Loucy (cell line): ENCODE results near the gene ACAD11.

Experiments used
- H2AFZ ChIP-seq: fragments of 200-600 bp; sonication (generic); 2 replicates; pipeline ENCODE4 v1.6.0; 2016; ENCODE audit warnings: antibody characterized with exemption, mild to moderate bottlenecking, low read length, moderate library complexity
- H3F3A ChIP-seq: fragments of 200-600 bp; 2 replicates; pipeline ENCODE4 v1.6.0; 2016; ENCODE audit warnings: antibody characterized with exemption, low read depth, mild to moderate bottlenecking
- H3K27me3 ChIP-seq: fragments of 200-600 bp; sonication (generic); 2 replicates; pipeline ENCODE4 v1.6.1; 2014; ENCODE audit warnings: low read length, mild to moderate bottlenecking; ENCODE audit not compliant: insufficient read depth, poor library complexity, severe bottlenecking
- H3K36me3 ChIP-seq: fragments of 200-600 bp; sonication (generic); 2 replicates; pipeline ENCODE4 v1.6.1; 2016; ENCODE audit warnings: low read length; ENCODE audit not compliant: insufficient read depth
- H3K4me1 ChIP-seq: fragments of 200-600 bp; sonication (generic); 2 replicates; pipeline ENCODE4 v1.5.1; 2014; ENCODE audit warnings: low read length, mild to moderate bottlenecking; ENCODE audit not compliant: insufficient read depth, poor library complexity, severe bottlenecking
- H3K4me2 ChIP-seq: fragments of 200-600 bp; sonication (generic); 2 replicates; pipeline ENCODE4 v1.6.0; 2014; ENCODE audit warnings: antibody characterized with exemption, low read length, low read depth, mild to moderate bottlenecking; ENCODE audit not compliant: poor library complexity, severe bottlenecking
- H3K4me3 ChIP-seq: fragments of 200-600 bp; sonication (generic); 2 replicates; pipeline ENCODE4 v1.5.1; 2014; ENCODE audit warnings: low read length, mild to moderate bottlenecking, mixed read lengths; ENCODE audit not compliant: poor library complexity, severe bottlenecking
- H3K79me2 ChIP-seq: fragments of 200-600 bp; sonication (generic); 2 replicates; pipeline ENCODE4 v1.6.1; 2014; ENCODE audit warnings: low read length; ENCODE audit not compliant: insufficient read depth
- H3K9ac ChIP-seq: fragments of 200-600 bp; sonication (generic); 2 replicates; pipeline ENCODE4 v1.6.0; 2014; ENCODE audit warnings: mild to moderate bottlenecking, low read depth, low read length, moderate library complexity; ENCODE audit not compliant: poor library complexity, severe bottlenecking
- H3K9me2 ChIP-seq: fragments of 200-600 bp; sonication (generic); replicated peaks from 2 replicates; pipeline ENCODE4 v1.6.1; 2016; ENCODE audit warnings: low read depth, low read length, mixed read lengths
- H3K9me3 ChIP-seq: fragments of 200-600 bp; sonication (generic); 2 replicates; pipeline ENCODE4 v1.6.1; 2014; ENCODE audit warnings: mild to moderate bottlenecking, antibody characterized with exemption, low read length, low read depth; ENCODE audit not compliant: insufficient read depth
- H4K20me1 ChIP-seq: fragments of 200-600 bp; sonication (generic); 2 replicates; pipeline ENCODE4 v1.6.0; 2014; ENCODE audit warnings: antibody characterized with exemption, low read length, mild to moderate bottlenecking; ENCODE audit not compliant: insufficient read depth, poor library complexity, severe bottlenecking
- CTCF ChIP-seq: fragments of 200-600 bp; sonication (generic); conservative IDR thresholded peaks from 2 replicates; pipeline ENCODE4 v1.5.1; 2014; ENCODE audit warnings: mild to moderate bottlenecking, antibody characterized with exemption, low read length
- EZH2phosphoT487 ChIP-seq: fragments of 200-600 bp; IDR thresholded peaks from 2 replicates; pipeline ENCODE4 v1.6.1; 2018; ENCODE audit warnings: antibody characterized with exemption, mild to moderate bottlenecking, moderate library complexity, borderline replicate concordance

ACAD11 gene

DNA sequence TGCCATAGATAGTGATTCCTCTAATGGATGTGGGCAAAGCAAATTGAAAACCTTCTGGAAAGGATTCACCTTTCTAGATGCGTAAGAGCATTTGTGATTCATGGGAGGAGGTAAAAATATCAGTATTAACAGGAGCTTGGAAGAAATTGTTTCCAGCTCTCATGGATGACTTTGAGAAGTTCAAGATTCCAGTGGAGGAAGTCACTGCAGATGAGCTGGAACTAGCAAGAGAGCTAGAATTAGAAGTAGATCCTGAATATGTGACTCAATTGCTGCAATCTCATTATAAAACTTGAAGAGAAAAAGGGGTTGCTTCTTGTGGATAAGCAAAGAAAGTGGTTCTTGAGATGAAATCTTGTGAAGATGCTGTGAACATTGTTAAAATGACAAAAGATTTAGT, 150.5 kb downstream of the ACAD11 start:
- H4K20me1 ChIP-seq, result no peaks in the 10 kb centered on the region
- no peak overlapping the region for H3K4me3 ChIP-seq
- no peaks in the 10 kb centered on the region for H3K79me2 ChIP-seq
- H3K27me3 ChIP-seq, result no peaks in the 10 kb centered on the region
- no peak overlapping the region for H2AFZ ChIP-seq
- no peaks in the 10 kb centered on the region for H3K9me2 ChIP-seq
- no peak overlapping the region for H3K4me2 ChIP-seq
- H3F3A ChIP-seq, result no peaks in the 10 kb centered on the region
- H3K9ac ChIP-seq, result no peak overlapping the region
- TF ChIP-seq CTCF (no peak), EZH2phosphoT487 (no peak)
- H3K36me3 ChIP-seq, result peaks cover 61% of the 10 kb centered on the region
- H3K4me1 ChIP-seq, result no peaks in the 10 kb centered on the region
- no peaks in the 10 kb centered on the region for H3K9me3 ChIP-seq
